BLaER1 (cell line): Measurements from ENCODE around the gene ARHGEF37.

ENCODE experiments used
- H3K27ac ChIP-seq: shearing (Covaris generic); formaldehyde crosslinking; 2 replicates; pipeline ENCODE4 v1.8.1; 2022
- H3K27me3 ChIP-seq: shearing (Covaris generic); formaldehyde crosslinking; 2 replicates; pipeline ENCODE4 v1.8.1; 2022
- H3K36me3 ChIP-seq: shearing (Covaris generic); formaldehyde crosslinking; 2 replicates; pipeline ENCODE4 v1.8.1; 2022
- H3K4me1 ChIP-seq: shearing (Covaris generic); formaldehyde crosslinking; 2 replicates; pipeline ENCODE4 v1.8.1; 2022
- H3K4me2 ChIP-seq: shearing (Covaris generic); formaldehyde crosslinking; 2 replicates; pipeline ENCODE4 v1.8.1; 2022
- H3K4me3 ChIP-seq: shearing (Covaris generic); formaldehyde crosslinking; 2 replicates; pipeline ENCODE4 v1.8.1; 2022
- H3K9ac ChIP-seq: shearing (Covaris generic); formaldehyde crosslinking; 2 replicates; pipeline ENCODE4 v1.8.1; 2022
- H3K9me3 ChIP-seq: shearing (Covaris generic); formaldehyde crosslinking; 2 replicates; pipeline ENCODE4 v1.8.1; 2022
- H4K20me1 ChIP-seq: shearing (Covaris generic); formaldehyde crosslinking; 2 replicates; pipeline ENCODE4 v1.8.1; 2022
- Cebpa-rat ChIP-seq: shearing (Covaris generic); IDR thresholded peaks from 2 replicates; pipeline ENCODE4 v1.8.1; 2022

Gene ARHGEF37

DNA sequence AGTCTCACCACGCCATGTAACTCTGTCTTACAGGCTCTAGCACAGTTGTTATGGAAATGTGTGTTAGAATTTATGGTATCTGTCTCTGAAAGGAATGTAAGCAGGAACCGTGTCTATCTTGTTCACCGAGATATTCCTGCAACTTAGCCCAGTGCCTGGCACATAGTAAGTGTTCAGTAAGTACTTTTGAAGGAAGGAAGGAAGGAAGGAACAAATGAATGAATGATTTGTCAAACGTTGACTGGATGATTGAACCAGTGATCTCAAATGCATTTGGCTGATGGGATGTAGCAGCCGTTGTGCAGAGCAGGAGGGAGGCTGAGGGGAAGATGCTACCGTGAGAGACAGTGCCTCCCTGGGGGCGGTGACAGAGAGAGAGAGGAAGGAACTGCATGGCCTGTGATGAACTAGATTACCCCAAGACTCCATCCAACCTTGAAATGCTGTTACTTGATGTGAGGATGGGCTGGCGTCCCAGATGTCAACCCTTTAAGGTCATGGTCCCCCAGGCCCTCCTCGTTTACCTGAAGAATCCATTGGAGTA lies 101.3 kb downstream of the ARHGEF37 start:
- H3K4me3 ChIP-seq = no peak overlapping the region
- no peaks in the 10 kb centered on the region for H3K9me3 ChIP-seq
- peak overlapping the region; percentile 73 for H3K4me2 ChIP-seq
- H3K4me1 ChIP-seq = peaks cover 52% of the 10 kb centered on the region
- H4K20me1 ChIP-seq = no peaks in the 10 kb centered on the region
- no peak overlapping the region for H3K9ac ChIP-seq
- H3K36me3 ChIP-seq = no peaks in the 10 kb centered on the region
- H3K27me3 ChIP-seq = no peaks in the 10 kb centered on the region
- TF ChIP-seq Cebpa-rat = no peak
- peak overlapping the region; percentile 71 for H3K27ac ChIP-seq

DNA sequence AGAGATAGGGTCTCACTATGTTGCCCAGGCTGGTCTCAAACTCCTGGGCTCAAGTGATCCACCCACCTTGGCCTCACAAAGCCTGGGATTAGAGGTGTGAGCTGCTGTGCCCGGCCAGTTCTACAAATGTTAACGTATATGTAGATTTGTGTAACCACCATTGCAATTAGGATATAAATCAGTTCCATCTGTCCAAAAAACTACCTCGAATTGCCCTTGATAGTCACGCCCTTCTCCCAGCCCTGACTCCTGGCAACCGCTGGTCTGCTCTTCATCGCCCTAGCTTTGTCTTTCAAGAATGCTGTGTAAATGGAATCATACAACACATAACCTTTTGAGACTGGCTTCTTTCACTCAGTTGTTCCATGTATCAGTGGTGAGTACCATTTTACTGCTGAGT lies 102.7 kb downstream of the ARHGEF37 start:
- Histone ChIP-seq H3K4me1 (peaks cover 63% of the 10 kb centered on the region), H3K9ac (no peak overlapping the region), H3K4me3 (no peak overlapping the region), H4K20me1 (no peaks in the 10 kb centered on the region), H3K4me2 (no peak overlapping the region), H3K27me3 (no peaks in the 10 kb centered on the region), H3K36me3 (no peaks in the 10 kb centered on the region), H3K27ac (no peak overlapping the region), H3K9me3 (no peaks in the 10 kb centered on the region)
- no peak for TF ChIP-seq Cebpa-rat

GRCh38 chr5:149684371-149684770 lies 103.1 kb downstream of the ARHGEF37 start:
- no peaks in the 10 kb centered on the region for H3K9me3 ChIP-seq
- H3K27me3 ChIP-seq = no peaks in the 10 kb centered on the region

More at GRCh38 chr5:149684371-149684770, 103.1 kb downstream of the ARHGEF37 start:
- Histone ChIP-seq H4K20me1 (no peaks in the 10 kb centered on the region), H3K4me3 (no peak overlapping the region), H3K9ac (no peak overlapping the region), H3K36me3 (no peaks in the 10 kb centered on the region), H3K4me1 (peaks cover 63% of the 10 kb centered on the region), H3K27ac (no peak overlapping the region), H3K4me2 (no peak overlapping the region)
- no peak for TF ChIP-seq Cebpa-rat
